Neural progenitor cell (in vitro differentiated cells): Measurements from ENCODE around the gene XIST. TPM values are rescaled to one million over a fixed set of nuclear protein-coding genes. Genes with fewer than 3 reads are reported as not detected.
"Not testable (repeated sequence)": the region's sequence is repeated elsewhere in the genome, so short reads cannot be mapped to it uniquely, and the experiment has no call there.

Experiments
- DNase-seq: peaks from one replicate; pipeline ENCODE4 v3.0.0-alpha.2; 2016; ENCODE audit warnings: low spot score
- H2AFZ ChIP-seq: fragments of 200-600 bp; sonication (generic); replicated peaks from 2 replicates; pipeline ENCODE4 v1.6.1; 2016; ENCODE audit warnings: antibody characterized with exemption
- H3F3A ChIP-seq: fragments of 200-600 bp; sonication (generic); 2 replicates; pipeline ENCODE4 v1.6.1; 2016; ENCODE audit warnings: antibody characterized with exemption, low read depth
- H3K27ac ChIP-seq: fragments of 200-600 bp; sonication (generic); 2 replicates; pipeline ENCODE4 v1.5.1; 2016; ENCODE audit warnings: mild to moderate bottlenecking
- H3K27me3 ChIP-seq: fragments of 200-600 bp; sonication (generic); 2 replicates; pipeline ENCODE4 v1.6.1; 2016; ENCODE audit warnings: mild to moderate bottlenecking, moderate library complexity
- H3K36me3 ChIP-seq: fragments of 200-600 bp; sonication (generic); 2 replicates; pipeline ENCODE4 v1.5.1; 2016
- H3K4me1 ChIP-seq: fragments of 200-600 bp; sonication (generic); 2 replicates; pipeline ENCODE4 v1.6.1; 2016; ENCODE audit warnings: mixed run types
- H3K4me2 ChIP-seq: fragments of 200-600 bp; sonication (generic); 2 replicates; pipeline ENCODE4 v1.6.1; 2016
- H3K4me3 ChIP-seq: fragments of 200-600 bp; sonication (generic); 2 replicates; pipeline ENCODE4 v1.5.1; 2016
- H3K79me2 ChIP-seq: fragments of 200-600 bp; sonication (generic); 2 replicates; pipeline ENCODE4 v1.6.1; 2016; ENCODE audit warnings: low read depth
- H3K9ac ChIP-seq: fragments of 200-600 bp; sonication (generic); 2 replicates; pipeline ENCODE4 v1.6.1; 2016
- H3K9me3 ChIP-seq: fragments of 200-600 bp; sonication (generic); 2 replicates; pipeline ENCODE4 v1.5.1; 2016; ENCODE audit warnings: low read depth
- H4K20me1 ChIP-seq: fragments of 200-600 bp; sonication (generic); 2 replicates; pipeline ENCODE4 v1.6.1; 2016; ENCODE audit warnings: low read depth
- H3K27ac Mint-ChIP-seq: 3 replicates; pipeline ENCODE4 v1.8.0; 2021; ENCODE audit warnings: mixed read lengths
- H3K27me3 Mint-ChIP-seq: 2 replicates; pipeline ENCODE4 v1.8.0; 2022; ENCODE audit warnings: low read depth, mild to moderate bottlenecking, inconsistent platforms, moderate library complexity, mixed read lengths; ENCODE audit not compliant: insufficient read depth
- H3K36me3 Mint-ChIP-seq: 3 replicates; pipeline ENCODE4 v1.8.0; 2021; ENCODE audit warnings: mixed read lengths
- H3K4me1 Mint-ChIP-seq: 3 replicates; pipeline ENCODE4 v1.8.0; 2021; ENCODE audit warnings: mixed read lengths
- H3K4me3 Mint-ChIP-seq: 3 replicates; pipeline ENCODE4 v1.8.0; 2021; ENCODE audit warnings: mild to moderate bottlenecking, moderate library complexity, mixed read lengths
- H3K9me3 Mint-ChIP-seq: 3 replicates; pipeline ENCODE4 v1.8.0; 2020; ENCODE audit warnings: mixed read lengths
- EZH2 ChIP-seq: fragments of 200-600 bp; sonication (generic); IDR thresholded peaks from 2 replicates; pipeline ENCODE4 v1.6.1; 2017; ENCODE audit warnings: antibody characterized with exemption, mild to moderate bottlenecking, moderate library complexity
- EZH2phosphoT487 ChIP-seq: fragments of 200-600 bp; sonication (generic); IDR thresholded peaks from 2 replicates; pipeline ENCODE4 v1.6.1; 2017; ENCODE audit warnings: antibody characterized with exemption
- total RNA-seq: library from RNA; depleted of rRNA; stranded (reverse); fragments of >200 nt; gene quantifications from 2 replicates; pipeline ENCODE4 v1.2.3, GENCODE V29; 2015; ENCODE audit warnings: low replicate concordance
- TF ChIP-seq, protein P1 (sequence below): fragments of 200-600 bp; sonication (generic); IDR thresholded peaks from 2 replicates; pipeline ENCODE4 v1.5.1; 2017; ENCODE audit warnings: antibody characterized with exemption, mild to moderate bottlenecking

XIST gene
- total RNA-seq, 1 donor from 2014 or later = not detected

DNA sequence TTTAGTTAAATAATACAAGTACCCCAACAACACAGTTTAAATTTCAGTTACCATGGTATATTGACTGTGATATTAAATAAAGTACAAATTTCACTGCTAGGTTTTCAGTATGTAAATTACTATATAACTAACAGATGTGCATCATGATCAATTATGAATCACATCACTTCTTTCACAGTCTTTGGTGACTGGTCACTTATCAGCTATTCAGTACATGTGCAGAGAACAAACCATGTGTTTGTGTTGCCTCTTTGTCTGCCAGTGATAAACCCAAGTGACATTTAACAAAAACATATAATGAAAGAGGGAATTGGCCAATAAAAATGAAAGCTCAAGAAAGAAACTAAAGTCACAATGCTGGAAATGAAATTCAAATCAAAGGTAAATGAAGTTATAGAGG, 40.3 kb downstream of the XIST start:
- no peaks in the 10 kb centered on the region for H3K27me3 ChIP-seq
- H3F3A ChIP-seq = no peaks in the 10 kb centered on the region
- no peaks in the 10 kb centered on the region for H3K4me1 Mint-ChIP-seq
- H3K4me3 ChIP-seq = no peak overlapping the region
- no peaks in the 10 kb centered on the region for H3K9me3 ChIP-seq
- no peak overlapping the region for H3K9ac ChIP-seq
- no peaks in the 10 kb centered on the region for H3K27me3 Mint-ChIP-seq
- H4K20me1 ChIP-seq = no peaks in the 10 kb centered on the region
- TF ChIP-seq, protein P1, sequence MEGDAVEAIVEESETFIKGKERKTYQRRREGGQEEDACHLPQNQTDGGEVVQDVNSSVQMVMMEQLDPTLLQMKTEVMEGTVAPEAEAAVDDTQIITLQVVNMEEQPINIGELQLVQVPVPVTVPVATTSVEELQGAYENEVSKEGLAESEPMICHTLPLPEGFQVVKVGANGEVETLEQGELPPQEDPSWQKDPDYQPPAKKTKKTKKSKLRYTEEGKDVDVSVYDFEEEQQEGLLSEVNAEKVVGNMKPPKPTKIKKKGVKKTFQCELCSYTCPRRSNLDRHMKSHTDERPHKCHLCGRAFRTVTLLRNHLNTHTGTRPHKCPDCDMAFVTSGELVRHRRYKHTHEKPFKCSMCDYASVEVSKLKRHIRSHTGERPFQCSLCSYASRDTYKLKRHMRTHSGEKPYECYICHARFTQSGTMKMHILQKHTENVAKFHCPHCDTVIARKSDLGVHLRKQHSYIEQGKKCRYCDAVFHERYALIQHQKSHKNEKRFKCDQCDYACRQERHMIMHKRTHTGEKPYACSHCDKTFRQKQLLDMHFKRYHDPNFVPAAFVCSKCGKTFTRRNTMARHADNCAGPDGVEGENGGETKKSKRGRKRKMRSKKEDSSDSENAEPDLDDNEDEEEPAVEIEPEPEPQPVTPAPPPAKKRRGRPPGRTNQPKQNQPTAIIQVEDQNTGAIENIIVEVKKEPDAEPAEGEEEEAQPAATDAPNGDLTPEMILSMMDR = no peak
- TF ChIP-seq EZH2 (no peak), EZH2phosphoT487 (no peak)
- no peaks in the 10 kb centered on the region for H3K36me3 Mint-ChIP-seq
- no peak overlapping the region for H3K27ac Mint-ChIP-seq
- no peak for DNase-seq
- H3K36me3 ChIP-seq = no peaks in the 10 kb centered on the region
- no peak overlapping the region for H3K4me2 ChIP-seq
- H3K27ac ChIP-seq = no peak overlapping the region
- H3K9me3 Mint-ChIP-seq = no peaks in the 10 kb centered on the region
- no peaks in the 10 kb centered on the region for H3K79me2 ChIP-seq
- H3K4me3 Mint-ChIP-seq = no peak overlapping the region
- no peak overlapping the region for H2AFZ ChIP-seq
- no peaks in the 10 kb centered on the region for H3K4me1 ChIP-seq

DNA sequence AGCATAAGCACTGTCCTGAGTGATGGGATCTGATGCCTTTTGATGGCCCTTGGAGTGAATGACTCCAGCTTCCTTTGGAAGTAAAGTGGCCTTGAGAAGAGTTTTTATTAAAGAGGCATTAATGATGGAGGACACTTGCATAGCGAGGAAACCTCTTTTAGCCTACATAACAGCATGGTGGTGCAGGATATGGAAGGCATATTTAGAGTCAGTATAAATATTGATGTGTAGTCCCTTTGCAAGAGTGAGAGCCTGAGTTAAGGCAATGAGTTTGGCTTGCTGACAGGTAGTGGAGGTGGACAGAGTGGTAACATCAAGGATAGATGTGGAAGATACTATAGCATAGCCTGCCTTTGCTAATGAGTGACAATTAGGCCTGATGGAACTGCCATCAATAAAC, 48.4 kb downstream of the XIST start:
- not testable (repeated sequence) for H3K4me1 ChIP-seq, H4K20me1 ChIP-seq, H3K36me3 ChIP-seq, H3K36me3 Mint-ChIP-seq, H3K9me3 ChIP-seq, H3K27ac ChIP-seq, H3K27ac Mint-ChIP-seq, H3K4me2 ChIP-seq, H2AFZ ChIP-seq, H3F3A ChIP-seq, H3K27me3 Mint-ChIP-seq, H3K4me3 Mint-ChIP-seq, H3K27me3 ChIP-seq, H3K4me3 ChIP-seq, H3K79me2 ChIP-seq, DNase-seq, H3K4me1 Mint-ChIP-seq, H3K9me3 Mint-ChIP-seq, H3K9ac ChIP-seq

DNA sequence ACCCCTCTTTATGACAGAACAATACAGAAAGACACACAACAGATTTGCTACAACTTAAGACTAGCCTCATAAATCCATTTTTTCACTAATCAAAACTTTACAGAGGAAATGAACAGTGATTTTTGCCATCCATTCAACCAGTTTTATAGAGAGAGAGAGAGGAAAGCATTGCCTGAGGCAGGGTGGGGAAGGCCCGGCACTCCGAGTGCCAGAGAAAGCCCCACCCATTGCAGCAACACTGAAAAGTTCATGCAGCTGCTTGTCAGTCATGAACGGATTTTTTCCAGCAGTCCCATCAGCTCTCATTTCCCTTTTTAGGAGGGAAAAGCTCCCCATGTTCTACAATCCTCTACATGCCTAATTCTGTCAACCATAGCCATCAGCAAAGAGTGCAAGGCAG, 52.6 kb downstream of the XIST start:
- no peaks in the 10 kb centered on the region for H3K79me2 ChIP-seq
- H3K9me3 Mint-ChIP-seq = no peaks in the 10 kb centered on the region
- H3K27ac ChIP-seq = no peak overlapping the region

DNA sequence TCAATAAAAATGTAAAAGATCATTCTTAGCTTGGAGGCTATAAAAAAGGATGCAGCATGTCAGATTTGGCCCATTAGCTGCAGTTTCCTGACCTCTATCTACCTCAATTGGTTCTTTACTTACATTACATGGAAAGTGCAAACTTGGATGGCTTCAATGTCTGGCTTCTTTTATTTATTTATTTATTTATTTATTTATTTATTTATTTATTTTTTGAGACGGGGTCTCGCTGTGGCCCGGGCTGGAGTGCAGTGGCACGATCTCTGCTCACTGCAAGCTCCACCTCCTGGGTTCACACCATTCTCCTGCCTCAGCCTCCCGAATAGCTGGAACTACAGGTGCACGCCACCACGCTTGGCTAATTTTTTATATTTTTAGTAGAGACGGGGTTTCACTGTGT, 60.0 kb downstream of the XIST start:
- not testable (repeated sequence) for H3K4me1 Mint-ChIP-seq, H3K79me2 ChIP-seq

More for the DNA sequence above, 52.6 kb downstream of the XIST start:
- Histone ChIP-seq H3K9me3 (no peaks in the 10 kb centered on the region), H3K4me2 (no peak overlapping the region), H3K36me3 (no peaks in the 10 kb centered on the region), H2AFZ (no peak overlapping the region), H4K20me1 (no peaks in the 10 kb centered on the region), H3F3A (no peaks in the 10 kb centered on the region), H3K27me3 (no peaks in the 10 kb centered on the region), H3K4me1 (no peaks in the 10 kb centered on the region), H3K9ac (no peak overlapping the region), H3K4me3 (no peak overlapping the region)
- no peak overlapping the region for H3K4me3 Mint-ChIP-seq
- no peaks in the 10 kb centered on the region for H3K36me3 Mint-ChIP-seq
- H3K27me3 Mint-ChIP-seq = peaks cover 2% of the 10 kb centered on the region
- no peak for TF ChIP-seq EZH2
- TF ChIP-seq, protein P1 = no peak
- TF ChIP-seq EZH2phosphoT487 = no peak
- no peak for DNase-seq
- H3K4me1 Mint-ChIP-seq = no peaks in the 10 kb centered on the region
- H3K27ac Mint-ChIP-seq = no peak overlapping the region

More for the DNA sequence above, 60.0 kb downstream of the XIST start:
- not testable (repeated sequence) for DNase-seq, H2AFZ ChIP-seq, H3K4me3 Mint-ChIP-seq, H3K36me3 Mint-ChIP-seq, H3K27ac ChIP-seq, H3K9me3 Mint-ChIP-seq, H4K20me1 ChIP-seq, H3K4me3 ChIP-seq, H3K27me3 Mint-ChIP-seq, H3K9ac ChIP-seq, H3F3A ChIP-seq, H3K4me2 ChIP-seq, H3K9me3 ChIP-seq, H3K27ac Mint-ChIP-seq, H3K36me3 ChIP-seq, H3K4me1 ChIP-seq, H3K27me3 ChIP-seq
